KG1 (cell line): Measurements from ENCODE around the gene TMEM40.
"Not testable (repeated sequence)": the region's sequence is repeated elsewhere in the genome, so short reads cannot be mapped to it uniquely, and the experiment has no call there.

Experiments
- DNase-seq: peaks from one replicate; lab custom pipeline; 2025; lab: John Stamatoyannopoulos, UW

The TMEM40 gene

GRCh38 chr3:12751571-12751970, 7.5 kb downstream of the TMEM40 start:
- DNase-seq: no peak

GRCh38 chr3:12750658-12751071, 8.4 kb downstream of the TMEM40 start:
- DNase-seq: no peak

GRCh38 chr3:12750223-12750622, 8.8 kb downstream of the TMEM40 start:
- no peak for DNase-seq

- DNase-seq: no peak
Measured at GRCh38 chr3:12748477-12748876, 10.6 kb downstream of the TMEM40 start.

- no peak for DNase-seq
Measured at GRCh38 chr3:12746419-12746818, 12.6 kb downstream of the TMEM40 start.

GRCh38 chr3:12744326-12744725, 14.7 kb downstream of the TMEM40 start:
- DNase-seq: no peak

DNA sequence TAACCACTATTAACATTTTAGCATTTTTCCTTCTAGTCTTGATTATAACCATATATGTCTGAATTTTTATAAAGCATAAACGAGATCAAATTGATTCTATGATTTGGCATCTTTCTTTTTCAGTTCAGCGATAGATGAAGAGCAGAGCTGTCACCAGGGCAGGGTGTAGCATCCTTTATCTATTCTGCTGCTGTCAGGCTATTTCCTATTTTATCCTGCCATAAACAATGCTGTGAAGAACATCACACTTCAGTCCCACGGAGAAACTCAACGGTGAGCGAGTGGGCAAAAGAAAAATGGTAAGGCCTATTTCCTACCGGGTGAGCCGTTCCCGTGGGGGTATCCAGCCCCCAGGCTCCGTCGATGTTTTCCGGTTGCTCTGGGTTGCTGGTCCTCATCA, 15.5 kb downstream of the TMEM40 start:
- DNase-seq: no peak

DNA sequence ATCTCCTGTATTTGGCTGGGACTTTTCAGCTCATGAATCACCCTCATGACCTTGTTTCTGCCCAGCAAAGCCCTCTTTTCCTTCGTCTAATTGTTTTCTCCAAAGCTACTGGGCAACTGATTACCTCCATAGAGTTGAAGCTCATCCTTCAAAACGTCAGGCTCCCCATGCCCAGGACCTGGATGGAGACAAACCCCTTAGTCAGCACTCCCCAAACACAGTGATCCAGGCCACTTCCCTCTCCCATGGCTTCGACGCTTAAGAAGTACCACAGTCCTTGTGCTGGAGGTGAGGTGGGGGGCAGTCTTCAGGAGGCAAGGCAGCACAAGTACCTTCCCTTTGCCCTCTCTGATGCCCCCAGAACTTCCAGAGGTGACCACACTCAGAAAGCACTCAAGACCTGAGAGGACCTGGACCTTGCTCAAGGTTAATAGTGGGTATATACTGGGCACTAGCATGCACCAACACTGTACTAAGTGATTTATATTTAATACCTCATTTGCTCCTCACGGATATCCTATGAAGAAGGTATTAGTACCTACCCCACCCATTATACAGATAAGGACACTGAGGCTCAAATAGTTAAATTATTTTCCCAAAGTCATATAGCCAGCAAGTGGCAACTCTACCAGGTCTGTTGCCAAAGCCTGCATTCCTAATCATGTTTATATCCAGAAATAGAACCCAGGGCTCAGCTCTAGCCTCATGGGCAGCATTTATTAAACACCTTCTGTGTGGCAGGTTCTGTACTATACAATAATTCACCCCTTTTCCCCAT, 16.5 kb downstream of the TMEM40 start:
- no peak for DNase-seq

GRCh38 chr3:12741209-12741608, 17.9 kb downstream of the TMEM40 start:
- no peak for DNase-seq

GRCh38 chr3:12737833-12738232, 21.2 kb downstream of the TMEM40 start:
- no peak for DNase-seq

DNA sequence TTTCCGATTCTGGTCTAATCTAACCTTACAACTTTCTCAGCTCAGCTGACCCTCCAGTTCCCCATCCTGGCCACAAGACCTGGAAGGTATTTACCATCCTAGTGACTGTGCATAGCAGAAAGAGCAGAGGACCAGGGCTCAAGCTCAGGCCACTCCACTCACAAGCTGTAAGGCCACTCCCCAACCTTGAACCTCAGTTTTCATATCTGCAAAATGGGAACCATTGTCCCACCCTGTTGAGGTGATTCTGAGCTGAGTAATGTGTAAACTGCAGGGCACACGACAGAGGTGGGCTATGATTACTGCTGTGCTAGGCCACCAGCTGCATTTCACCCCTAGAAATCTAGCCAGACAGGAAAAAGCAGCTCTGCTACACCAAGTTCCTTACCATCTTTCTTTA, 21.7 kb downstream of the TMEM40 start:
- no peak for DNase-seq

DNA sequence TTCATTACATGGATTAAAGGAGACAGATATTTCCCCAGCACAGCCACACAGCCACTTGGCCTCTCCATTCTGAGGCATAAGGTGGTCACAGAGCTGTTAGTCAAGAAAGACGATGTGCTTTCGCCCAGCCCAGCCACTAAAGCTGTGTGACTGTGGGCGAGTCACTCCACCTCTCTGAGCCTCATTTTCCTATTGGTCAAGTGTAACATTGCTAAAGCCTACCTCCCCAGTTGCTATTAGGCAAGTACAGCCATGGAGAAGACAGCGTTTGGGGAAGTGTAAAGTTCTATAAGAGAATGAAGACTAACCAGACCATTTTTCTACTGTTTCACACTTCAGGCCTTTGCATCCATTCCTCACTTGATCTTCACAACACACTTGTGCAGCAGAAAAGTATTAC, 24.1 kb downstream of the TMEM40 start:
- no peak for DNase-seq

DNA sequence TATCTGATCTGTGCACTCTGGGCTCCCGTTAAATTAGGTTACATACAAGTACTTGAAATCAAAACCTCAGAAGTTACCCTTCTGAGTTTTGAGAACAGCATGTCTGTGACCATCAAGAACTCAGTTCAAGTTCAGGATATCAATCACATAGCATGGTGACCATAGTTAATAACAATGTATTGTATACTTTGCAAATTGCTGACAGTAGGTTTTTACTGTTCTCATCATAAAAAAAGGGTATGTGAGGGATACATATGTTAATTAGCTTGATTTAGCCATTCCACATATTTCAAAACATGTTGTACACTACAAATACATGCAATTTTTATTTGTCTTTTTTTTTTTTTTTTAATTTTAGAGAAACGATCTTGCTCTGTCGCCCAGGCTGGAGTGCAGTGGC, 25.5 kb downstream of the TMEM40 start:
- DNase-seq: no peak

GRCh38 chr3:12730506-12731242, 28.4 kb downstream of the TMEM40 start:
- DNase-seq: no peak

DNA sequence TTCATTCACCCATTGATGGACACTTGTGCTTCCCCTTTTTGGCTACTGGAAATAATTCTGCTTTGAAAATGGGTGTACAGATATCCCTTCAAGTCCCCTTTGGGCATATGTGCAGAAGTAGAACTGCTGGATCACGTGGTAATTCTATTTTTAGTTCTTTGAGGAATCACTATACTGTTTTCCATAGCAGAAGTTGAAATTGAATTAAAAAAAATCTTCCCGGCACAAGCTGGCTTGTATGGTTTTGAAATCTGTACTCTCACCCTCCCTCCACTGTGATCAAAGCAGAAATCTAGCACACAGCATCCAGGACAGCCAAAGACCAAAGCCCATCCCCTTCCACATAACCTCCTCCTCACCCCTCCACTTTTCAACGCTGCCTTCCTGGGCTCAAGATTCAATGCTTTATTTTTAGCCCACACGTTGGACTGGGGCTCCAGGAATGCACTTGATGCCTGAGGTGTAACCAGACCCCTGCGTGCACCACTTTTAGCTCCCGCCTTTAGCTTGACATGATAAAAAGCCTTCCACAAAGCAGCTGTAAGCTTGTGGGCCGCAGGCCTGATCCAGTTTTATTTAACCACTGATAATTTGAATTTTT, 29.9 kb downstream of the TMEM40 start:
- no peak for DNase-seq

DNA sequence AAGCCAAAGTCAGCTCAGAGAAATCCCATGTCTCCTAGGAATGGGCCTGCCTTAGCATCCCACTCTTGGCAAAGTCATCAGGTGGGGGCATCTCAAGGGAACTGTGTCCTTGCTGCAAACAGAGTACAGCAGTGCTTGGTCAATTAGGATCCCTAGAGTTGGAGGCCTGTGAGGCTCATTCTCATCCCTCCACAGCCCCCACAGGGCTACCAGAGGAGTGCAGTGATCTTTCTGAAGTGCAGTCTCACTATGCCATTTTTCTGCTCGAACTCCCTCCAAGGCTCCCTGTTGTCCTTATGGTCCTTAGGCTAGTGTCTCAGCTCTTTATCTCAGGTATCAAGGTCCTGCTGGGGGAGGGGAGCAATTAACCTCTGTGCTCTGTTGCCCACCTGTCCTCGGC, 31.1 kb downstream of the TMEM40 start:
- no peak for DNase-seq

DNA sequence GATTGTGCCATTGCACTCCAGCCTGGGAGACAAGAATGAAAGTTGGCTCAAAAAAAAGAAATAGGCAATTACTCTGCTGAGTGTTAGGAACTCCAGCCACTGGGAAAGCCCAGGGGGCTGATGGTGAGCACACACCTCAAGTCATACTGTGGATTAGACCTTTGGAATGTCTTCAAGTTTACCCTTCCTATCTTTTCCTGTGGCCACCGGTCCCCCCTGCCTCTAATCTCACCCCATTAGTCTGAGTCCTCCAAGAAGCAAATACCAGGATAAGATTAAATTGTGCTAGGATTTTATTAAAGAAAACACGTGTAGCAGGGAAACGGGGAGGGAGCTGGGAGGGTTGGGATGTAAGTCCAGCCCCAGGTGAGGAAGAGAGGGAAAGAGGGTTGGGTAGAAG, 31.6 kb downstream of the TMEM40 start:
- no peak for DNase-seq

- DNase-seq: no peak
Measured at GRCh38 chr3:12725436-12725835, 33.6 kb downstream of the TMEM40 start.

GRCh38 chr3:12724794-12725193, 34.3 kb downstream of the TMEM40 start:
- DNase-seq: no peak

- DNase-seq: not testable (repeated sequence)
Measured at GRCh38 chr3:12723362-12723761, 35.7 kb downstream of the TMEM40 start.

GRCh38 chr3:12722226-12722625, 36.8 kb downstream of the TMEM40 start:
- no peak for DNase-seq

- peak; percentile 48 for DNase-seq
Measured at GRCh38 chr3:12719984-12720898, 38.8 kb downstream of the TMEM40 start.
